ENCODE measurements around the gene MYH11.

GRCh38 chr16:15856901-15857698 lies at the start of gene MYH11:
- TF ChIP-seq TAF1 (IDR thresholded peaks at IDR 0.05; ENCODE audit: low read depth, low read length) = no peak
- no peak for TF ChIP-seq POLR2A (IDR thresholded peaks at IDR 0.05; ENCODE audit: low read depth, low read length)
- no peak for TF ChIP-seq POLR2AphosphoS5 (IDR thresholded peaks at IDR 0.05; ENCODE audit: low read depth, low read length)
- TF ChIP-seq SPI1 (IDR thresholded peaks at IDR 0.05; ENCODE audit: low read depth, low read length) = no peak

Data from GM12891 (cell line).